GM19043 (cell line): ENCODE data around the gene PCF11.
A peak's percentile ranks its signal among the peaks of the same experiment; 100 is the strongest.

Source experiments
- ATAC-seq: cut with Tn5 transposase; IDR thresholded peaks from one replicate; pipeline ENCODE4 v1.9.1; 2021; ENCODE audit warnings: low read depth; ENCODE audit not compliant: unreplicated experiment

Gene PCF11

DNA sequence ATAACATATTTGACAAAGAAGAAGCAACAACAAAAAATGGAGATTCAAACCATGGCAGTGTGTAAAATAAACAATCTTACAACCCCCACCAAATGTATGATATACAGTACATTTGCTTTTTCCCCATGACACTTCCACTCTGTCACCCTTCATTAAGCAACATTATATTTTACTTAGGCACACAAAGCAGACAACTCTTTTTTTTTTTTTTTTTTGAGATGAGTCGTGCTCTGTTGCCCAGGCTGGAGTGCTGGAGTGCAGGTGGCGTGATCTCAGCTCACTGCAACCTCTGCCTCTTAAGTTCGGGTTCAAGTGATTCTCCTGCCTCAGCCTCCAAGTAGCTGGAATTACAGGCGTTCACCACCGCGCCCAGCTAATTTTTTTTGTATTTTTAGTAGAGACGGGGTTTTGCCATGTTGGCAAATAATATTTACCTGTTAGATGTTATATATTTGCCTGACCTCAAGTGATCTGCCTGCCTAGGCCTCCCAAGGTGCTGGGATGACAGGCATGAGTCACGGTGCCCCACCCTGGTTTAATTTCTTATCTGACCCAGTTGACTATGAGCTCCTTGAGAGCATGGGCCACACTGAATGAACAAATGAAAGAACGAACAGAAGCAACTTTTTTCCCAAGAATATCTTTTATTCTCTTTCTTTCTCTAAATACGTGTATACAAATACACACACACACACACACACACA is 5.5 kb upstream of the PCF11 start:
- no peak for ATAC-seq

DNA sequence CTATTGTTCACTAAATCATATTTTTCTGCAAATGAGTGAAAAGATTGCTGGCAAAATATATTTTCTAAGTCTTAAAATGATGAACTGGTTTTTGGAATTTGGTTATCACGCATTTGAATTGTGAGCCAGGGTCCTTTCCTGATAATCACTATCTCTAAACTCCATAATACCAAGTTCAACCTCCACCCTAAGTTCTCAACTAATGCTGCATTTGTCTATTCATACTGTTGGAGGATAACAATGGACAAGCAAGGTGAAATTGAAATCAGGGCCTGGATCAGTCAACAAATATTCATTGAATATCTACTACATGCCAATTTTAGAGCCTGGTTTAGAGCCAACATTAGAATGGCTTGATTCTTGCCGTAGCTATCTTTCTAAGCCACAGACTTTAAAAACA is 4.7 kb upstream of the PCF11 start:
- ATAC-seq = no peak

DNA sequence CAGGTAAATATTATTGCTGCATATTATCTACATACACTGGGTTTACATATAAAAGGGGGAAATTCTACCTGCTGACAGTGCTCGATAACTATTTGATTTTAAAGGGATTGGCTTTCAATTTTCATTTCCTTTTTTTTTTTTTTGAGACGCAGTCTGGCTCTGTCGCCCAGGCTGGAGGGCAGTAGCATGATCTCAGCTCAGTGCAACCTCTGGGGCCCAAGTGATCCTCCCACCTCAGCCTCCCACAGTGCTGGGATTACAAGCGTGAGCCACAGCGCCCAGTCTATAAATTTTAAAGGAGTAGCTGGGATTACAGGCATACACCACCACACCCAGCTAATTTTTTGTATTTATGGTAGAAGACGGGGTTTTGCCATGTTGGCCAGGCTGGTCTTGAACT is 3.2 kb upstream of the PCF11 start:
- no peak for ATAC-seq

DNA sequence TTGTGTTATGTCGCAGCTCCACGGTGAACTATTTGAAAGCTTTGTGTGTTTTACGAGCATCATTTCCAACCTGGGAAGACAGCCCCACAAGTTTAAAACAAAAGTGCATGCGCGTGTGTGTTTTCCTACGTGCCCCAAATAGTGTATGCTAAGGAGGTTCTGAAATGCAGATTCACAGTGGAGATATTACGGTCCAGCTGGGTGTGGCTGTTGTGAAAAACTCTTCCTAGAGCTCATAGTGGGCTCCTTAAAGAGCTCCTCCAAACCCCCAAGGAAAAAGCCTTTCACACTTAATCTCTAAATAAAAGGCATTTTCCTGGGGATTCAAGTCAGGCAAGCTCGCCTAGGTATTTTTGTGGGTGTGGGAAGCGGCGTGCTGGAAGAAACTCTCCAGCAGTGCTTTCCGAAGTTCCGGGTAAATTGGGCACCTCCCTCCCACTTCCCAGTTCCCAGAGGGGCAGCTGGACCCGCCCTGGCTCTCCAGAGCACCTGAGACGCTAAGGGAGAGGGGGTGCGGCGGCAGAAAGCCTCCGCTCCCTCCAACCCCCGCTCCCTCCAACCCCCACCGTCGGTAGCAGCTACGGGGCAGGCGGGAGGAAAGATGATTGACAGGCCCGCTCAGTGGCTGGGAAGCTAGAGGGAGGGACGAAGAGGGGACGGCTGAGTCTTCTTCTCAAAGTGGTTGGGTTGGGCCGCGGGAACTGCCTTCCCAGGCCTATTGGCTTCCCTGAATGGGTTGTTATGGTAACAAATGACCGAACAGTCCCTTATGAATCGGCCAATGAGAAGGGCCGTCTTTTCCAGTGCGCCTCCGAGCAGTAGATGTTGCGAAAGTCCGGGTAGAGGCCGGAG is 561 bp upstream of the PCF11 start:
- ATAC-seq = peak; percentile 92

DNA sequence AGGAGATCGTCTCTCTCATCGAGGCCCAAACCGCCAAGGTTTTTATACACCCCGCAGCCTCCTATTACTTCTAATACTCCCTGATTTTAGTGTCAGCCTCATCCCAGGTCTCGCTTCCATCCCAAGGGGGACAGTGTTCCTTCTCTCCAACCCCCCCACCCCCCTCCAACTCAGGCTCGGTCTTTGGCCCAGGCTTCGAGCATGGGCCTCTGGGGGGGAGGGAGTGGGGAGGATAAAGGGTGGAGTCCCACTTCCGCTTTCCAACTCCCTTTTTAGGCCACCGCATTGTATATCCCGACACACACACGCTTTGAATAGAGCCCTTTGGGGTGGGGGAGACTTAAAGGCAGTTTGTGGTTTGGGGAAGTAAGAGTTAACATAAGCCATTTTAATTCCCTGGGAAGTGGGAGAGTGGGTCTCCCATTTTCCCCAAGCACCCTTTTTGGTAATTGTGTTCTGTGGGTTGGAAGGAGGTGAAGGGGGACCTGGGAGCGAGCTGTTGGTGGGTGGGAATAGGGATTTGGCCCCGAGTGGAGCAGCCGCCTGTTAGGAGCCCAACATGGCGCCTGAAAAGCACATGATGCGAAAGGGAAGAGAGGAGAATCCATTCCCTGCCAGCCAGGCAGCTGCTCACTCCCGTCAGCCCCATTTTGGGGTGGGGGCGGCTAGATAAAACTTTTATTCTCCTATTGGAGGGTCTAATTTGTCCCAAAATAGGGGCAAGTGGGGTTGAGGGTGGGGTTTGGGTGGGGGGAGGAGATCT is 844 bp downstream of the PCF11 start:
- no peak for ATAC-seq

DNA sequence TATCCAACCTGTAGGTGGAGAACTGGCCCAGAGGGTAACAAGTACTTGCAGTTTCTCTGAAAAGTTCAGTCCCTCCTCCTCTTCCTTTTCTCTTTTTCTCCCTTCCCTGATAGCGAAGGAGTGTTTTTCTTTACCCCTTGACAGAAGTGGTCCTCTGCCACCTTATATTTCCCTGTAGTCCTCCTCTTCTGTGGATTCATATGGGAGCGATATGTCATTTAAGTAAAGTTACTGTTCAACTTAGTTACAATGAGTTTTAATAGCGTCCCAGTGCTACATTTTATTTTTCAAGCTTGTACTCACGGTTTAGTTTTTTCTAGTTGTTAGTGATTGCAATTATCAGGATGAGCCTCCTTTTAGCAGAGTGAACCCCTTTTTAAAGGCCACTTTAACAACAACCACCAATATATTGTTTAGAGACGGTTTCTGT is 1.4 kb downstream of the PCF11 start:
- no peak for ATAC-seq

DNA sequence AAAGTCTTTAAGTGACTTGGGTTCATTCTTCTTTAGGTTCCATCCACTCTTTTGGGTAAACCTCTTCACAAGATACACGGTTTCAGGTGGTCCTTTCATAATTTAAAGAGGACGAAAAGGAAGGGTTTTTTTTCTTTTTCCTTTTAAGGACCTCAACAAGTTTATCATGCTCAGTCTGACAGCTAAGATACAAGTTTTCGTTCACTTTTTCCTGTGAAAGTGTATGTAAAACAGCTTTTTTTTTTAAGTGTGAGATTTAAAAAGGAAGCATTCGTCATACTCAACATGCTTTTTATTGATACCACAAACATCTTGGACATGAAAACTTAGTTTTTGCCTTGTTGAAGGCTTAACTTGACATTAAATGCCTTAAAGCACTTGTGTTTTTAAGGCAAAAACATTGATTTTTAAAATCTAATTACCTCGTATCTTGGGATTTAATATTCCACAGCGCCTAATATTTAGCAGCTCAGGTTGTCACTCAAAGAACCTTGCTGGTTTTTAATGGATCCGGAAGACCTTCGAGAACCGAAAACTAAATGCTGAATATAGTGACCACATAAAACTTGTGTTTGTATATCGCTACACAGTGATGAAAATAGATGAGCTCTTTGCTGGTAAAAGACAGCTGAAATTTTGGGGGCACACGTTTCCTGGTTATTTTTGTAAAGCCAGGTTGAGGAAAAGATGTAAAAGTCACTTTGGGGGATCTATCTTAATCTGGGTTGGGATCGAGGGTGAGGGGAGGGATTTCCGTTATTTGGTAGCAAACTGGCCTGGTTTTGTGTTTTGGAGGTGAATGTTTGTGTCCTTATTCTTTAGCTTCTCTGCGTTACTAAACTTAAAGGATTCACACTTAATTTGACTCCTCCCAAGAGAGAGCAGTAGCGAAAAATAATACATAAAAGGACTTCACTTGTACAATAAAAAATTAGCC is 2.3 kb downstream of the PCF11 start:
- ATAC-seq = no peak

DNA sequence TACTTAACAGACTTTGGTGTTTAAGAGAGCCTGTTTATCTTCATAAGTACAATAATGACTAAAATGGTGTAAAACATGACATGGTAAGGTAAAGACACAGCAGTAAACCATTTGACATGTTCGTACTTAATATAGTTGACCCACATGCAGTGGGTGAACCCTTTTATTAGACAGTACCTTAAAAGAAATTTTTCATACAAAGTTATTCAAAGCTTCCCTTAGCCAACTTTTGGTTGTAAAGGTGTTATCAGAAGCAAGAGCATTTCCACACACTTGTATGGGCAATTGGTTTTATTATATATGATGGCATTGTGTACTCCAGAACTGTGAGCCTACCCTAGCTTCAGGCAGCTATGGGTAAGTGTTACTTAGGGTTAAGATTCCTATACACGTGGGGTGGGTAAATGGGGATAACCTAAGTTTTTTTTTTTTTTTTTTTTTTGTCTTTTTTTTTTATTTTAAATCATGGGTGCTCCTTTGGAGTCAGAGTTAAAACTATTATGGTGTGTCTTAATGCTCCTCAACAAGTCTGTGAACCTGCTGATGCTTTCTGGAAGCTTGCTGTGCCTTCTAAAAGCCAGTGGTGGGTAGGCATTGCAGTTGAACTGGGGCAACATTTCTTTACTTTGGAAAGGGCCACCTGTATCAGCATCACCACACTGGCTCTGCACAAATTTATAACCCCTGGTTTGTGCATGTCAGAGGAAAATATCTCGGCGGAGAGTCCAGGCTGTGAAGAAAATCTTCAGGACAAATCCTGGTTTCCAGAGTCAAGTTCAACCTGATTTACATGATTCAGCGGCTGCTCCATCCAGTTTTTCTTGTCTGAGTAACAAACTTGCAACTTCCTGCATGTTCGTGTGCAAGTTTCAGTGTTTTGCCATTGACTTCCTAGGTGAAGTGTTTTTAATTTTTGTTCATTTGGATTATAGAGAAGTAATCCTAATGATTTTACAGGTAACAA is 3.3 kb downstream of the PCF11 start:
- no peak for ATAC-seq

DNA sequence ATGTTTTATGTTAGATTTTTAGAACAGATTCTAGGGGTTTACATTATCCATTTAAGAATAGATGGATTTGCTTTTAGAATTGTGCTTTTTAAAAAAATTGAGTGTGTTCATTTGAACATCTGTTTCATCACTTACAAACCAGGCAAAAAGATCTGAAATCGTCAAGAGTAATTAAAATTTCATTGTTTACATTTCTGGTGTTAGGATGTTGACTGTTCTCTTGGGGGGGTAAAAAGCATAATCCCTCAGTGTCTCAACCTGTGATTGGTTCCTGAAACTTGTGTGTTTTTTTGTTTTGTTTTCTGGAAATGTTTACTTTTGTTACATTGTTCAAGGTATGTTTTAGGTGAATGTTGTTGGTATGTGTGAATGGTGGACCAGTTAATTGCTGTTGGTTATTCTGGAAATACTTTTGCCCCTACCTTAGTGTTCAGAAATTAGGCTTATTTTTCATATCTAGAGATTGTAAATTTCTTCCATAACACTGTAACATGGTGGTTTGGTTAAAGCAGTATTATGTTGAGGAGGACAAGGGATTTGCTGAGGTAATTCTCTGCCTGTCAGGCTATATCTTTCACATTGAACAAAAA is 4.8 kb downstream of the PCF11 start:
- ATAC-seq = no peak

DNA sequence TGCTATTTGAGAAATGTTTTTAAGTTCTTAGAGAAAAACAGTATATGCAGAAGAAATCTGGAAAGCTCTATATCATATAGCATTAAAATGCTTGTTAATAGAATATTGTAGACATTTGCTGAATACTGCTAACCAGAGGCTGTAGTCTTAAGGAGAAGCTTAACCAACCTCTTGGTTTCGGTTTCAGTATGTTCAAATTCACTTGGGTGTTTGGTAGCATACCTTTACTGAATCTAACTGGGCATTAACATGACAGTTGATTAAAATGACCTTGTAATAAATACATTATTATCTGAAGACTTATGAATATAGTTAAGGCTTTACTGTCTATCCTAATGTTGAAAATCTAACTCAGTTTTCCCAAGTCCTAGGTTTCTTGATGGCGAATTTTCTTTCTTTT is 5.4 kb downstream of the PCF11 start:
- ATAC-seq = peak; percentile 53

DNA sequence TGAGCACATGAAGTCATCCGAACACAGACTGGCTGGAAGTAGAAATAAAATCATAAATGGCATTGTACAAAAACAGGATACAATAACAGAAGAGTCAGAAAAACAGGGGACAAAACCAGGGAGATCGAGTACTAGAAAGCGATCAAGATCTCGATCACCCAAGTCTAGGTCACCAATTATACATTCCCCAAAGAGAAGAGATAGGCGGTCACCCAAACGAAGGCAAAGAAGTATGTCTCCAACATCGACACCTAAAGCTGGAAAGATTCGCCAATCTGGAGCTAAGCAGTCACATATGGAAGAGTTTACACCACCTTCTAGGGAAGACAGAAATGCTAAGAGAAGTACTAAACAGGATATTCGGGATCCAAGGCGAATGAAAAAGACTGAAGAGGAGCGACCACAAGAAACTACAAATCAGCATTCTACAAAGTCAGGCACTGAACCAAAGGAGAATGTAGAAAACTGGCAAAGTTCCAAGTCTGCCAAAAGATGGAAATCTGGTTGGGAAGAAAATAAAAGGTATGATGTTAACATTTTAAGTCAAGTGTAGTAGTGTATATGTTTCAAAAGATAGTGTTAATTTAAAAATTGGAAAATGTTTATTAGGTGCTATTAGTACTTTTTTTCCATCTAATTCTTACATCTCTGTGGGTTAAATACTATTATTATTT is 9.4 kb downstream of the PCF11 start:
- no peak for ATAC-seq

DNA sequence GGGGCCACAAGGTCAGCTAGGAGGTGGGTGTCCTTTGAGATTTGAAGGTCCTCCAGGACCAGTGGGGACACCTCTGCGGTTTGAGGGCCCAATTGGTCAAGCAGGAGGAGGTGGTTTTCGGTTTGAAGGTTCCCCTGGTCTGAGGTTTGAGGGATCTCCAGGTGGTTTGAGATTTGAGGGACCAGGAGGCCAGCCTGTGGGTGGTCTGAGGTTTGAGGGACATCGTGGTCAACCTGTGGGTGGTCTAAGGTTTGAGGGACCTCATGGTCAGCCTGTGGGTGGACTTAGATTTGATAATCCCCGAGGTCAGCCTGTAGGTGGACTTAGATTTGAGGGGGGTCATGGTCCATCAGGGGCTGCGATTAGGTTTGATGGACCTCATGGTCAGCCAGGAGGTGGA is 11.8 kb downstream of the PCF11 start:
- ATAC-seq = no peak

DNA sequence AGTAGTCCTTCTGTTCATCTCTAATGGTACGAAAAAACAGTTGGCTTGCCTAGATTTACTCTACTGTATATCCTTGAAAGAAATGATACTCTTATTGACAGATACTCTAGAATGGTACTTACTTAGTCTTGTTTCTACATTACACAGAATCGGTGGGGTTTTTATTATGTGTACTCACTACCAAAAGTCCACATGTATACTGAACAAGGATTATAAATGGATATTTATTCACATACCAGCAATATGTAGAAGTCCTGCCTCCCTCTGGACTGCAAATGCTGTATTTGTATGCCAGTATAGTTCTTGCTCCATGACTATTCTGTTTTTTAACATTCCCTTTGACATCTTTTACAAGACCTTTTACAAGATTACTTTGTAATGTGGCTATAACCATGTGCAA is 13.9 kb downstream of the PCF11 start:
- no peak for ATAC-seq

DNA sequence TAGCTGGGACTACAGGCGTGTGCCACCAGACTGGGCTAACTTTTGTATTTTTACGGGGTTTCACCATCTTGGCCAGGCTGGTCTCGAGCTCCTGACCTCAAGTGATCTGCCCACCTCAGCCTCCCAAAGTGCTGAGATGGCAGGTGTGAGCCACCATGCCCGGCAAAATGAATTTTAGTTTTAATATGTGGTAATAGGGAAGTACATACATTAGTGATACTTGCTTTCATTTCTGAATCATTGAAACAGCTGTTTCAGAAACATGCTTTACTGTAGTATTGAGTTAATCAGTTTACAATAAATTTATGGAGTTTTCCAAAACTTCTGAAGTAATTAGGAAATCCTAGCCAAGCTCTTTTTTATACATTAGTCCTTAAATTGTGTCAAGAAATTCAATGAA is 15.6 kb downstream of the PCF11 start:
- ATAC-seq = no peak

DNA sequence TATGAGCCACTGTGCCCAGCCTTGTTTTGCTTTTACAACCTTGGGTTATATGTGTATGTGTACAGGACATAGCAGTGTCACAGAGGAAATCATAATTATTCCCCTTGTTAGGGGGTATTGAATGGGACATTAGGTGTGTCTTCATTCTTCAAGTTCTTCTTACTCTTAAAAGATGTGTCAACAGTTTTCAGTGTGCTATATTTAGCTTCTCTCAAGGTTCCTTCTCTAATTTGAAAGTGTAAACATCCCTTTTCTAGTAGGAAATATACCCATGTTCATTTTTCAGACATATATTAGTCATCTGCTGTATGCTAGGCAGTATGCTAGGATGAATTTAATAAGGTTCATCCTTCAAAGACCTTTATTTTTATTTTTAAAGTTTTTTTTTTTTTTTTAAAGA is 17.1 kb downstream of the PCF11 start:
- ATAC-seq = no peak

DNA sequence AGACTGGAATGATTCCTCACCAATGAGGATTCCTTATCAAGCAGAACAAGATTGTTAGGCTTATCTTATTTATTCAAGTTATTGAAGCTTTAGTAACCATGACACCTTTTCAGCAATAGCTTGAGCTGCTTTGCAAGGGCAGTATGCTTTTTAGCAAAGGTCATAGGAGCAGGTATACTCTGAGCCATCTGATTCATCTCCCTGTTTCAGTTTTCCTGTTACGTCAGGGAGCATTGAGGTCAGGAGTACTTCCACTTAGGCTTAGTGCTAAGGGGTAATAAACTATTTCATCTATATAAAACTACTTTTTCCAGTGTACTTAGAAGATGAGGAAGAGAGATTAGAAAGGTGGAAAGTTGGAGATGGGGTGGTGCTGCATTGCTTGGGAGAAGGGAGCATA is 18.9 kb downstream of the PCF11 start:
- no peak for ATAC-seq

DNA sequence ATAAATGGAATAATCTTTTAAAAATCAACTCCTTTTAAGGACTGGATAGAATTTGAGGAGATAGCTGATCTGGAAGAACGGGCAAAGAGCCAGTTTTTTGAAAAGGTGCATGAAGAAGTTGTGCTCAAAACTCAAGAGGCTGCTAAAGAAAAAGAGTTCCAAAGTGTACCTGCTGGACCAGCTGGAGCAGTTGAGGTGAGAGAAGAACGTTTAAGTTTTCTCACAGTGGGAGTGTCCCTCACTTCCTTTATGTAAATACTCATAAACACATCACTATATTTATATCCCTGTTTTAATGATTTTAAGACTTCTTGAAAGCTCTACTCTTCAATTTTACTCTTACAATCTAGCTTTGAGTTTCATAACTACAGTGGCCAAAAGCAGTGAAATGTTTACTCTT is 24.9 kb downstream of the PCF11 start:
- ATAC-seq = no peak

DNA sequence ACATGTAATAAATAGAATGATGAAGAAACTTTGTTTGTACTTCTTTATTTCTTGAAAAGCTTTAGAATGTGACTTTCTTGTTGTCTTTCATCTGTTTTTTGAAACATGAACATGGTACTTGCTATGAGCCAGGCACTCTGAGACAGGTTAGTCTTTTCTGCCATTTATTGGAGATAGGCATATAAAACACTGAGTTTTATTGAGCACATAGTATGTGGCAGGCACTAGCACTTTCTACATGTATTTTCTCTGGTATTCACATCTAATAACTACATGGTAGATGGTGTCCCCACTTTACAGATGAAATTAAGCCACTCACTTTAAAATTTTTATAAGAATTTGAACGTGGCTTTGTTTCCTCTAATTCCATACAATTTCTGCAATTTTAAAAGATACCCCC is 28.8 kb downstream of the PCF11 start:
- no peak for ATAC-seq
